Measurements from ENCODE around the gene SH3BP2. TPM values are rescaled to one million over a fixed set of nuclear protein-coding genes. Genes with fewer than 3 reads are reported as not detected.

SH3BP2 gene
- total RNA-seq, 2 donors from 2014 or later = 29.0 to 33.5 TPM

DNA sequence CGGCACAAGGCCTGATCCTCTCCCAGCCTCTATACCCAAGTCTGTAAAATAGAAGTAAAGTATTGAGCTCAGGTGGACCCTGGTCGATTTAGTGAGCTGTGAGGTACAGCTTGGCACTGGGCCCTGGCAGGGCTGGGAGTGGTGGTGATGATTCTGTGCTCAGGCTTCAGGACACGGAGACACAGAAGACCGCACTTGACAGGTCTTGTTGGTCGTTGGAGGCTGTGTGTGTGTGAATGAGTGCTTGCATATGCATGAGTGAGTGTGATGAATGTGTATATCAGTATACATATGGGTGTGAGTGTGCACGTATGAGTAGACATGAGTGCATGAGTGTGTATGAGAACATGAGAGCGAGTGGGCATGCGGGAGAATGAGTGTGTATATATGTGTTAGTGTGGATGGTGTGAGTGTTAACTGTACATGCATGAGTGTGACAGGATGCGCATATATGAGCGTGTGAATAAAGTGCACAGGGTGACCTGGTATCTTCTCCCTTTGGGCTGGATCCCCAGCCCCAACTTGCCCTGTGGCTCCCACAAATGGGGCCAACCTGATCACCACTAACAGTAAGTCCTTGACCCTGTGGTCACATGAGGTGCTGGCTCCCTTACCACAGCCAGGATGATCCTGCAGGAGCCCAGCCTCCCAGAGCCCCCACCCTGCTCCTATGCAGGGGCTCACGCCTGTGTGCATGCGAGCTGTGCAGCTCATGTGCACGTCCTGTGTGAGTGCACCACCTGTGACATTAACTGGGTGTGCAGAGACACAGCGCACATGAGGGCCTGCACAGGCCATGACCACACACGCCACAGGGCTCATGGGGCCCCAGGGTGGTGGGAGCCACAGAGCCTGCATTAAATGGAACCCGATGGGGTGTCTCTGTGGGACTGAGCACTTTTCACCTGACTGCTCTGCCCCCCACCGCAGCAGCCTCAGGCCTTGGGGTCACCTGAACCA is 20.8 kb downstream of the SH3BP2 start:
- ATAC-seq (no peak), DNase-seq (no peak)
- no peak overlapping the region for H3K4me3 ChIP-seq
- intact Hi-C loops (cut with DNase I) = no loop called here
- no peak overlapping the region for H3K27ac ChIP-seq
- H3K27me3 ChIP-seq = no peaks in the 10 kb centered on the region
- H3K4me1 ChIP-seq = peaks cover 15% of the 10 kb centered on the region
- TF ChIP-seq CTCF (IDR thresholded peaks at IDR 0.05) = no peak
- no peak for TF ChIP-seq POLR2A (IDR thresholded peaks at IDR 0.05)
- H3K36me3 ChIP-seq (replicated peaks in 1 of 2; ENCODE audit: insufficient read depth in 1 of 2, low read depth in 2 of 2) = no peaks in the 10 kb centered on the region
- WGBS, 2 donors = 85 to 89% methylated on average over 13 to 17 of the region's 17 CpGs
- no peaks in the 10 kb centered on the region for H3K9me3 ChIP-seq

DNA sequence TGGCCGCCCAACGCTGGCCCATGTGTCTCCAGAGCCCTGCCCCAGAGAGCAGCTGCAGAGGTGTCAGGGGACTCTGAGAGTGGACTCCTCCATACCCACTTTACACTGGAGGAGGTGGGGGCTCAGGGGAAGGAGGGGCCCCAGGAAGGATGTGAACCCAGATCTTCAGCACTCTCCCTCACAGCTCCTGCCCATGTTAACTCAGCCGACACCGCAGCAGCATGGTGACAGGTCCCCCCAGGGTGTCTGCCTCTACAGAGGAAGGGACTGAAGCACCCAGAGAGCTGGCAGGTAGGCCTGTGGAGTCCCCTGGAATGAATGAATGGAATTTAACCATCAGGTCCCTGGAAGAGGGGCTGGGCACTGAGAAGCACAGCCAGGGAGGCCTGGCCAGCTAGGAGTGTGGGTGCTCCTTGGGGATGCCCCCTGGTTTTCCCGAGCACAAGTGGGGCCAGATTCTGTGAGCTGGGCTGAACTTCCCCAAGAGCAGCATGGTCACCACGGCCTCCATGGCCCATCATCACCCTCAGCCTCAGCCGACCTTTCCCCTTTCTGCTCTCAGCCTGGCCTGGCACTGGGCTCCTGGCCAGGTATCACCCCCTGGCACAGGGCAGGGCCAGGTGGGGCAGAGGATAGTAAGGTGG is 21.9 kb downstream of the SH3BP2 start:
- DNase-seq = no peak
- H3K4me1 ChIP-seq = peaks cover 18% of the 10 kb centered on the region
- no peaks in the 10 kb centered on the region for H3K9me3 ChIP-seq
- intact Hi-C loops (cut with DNase I) = no loop called here
- TF ChIP-seq POLR2A (IDR thresholded peaks at IDR 0.05) = no peak
- no peak for TF ChIP-seq CTCF (IDR thresholded peaks at IDR 0.05)
- no peak overlapping the region for H3K27ac ChIP-seq
- no peak overlapping the region for H3K4me3 ChIP-seq
- no peak for ATAC-seq
- WGBS, 2 donors = 82 to 94% methylated on average over 3 to 7 of the region's 7 CpGs
- no peaks in the 10 kb centered on the region for H3K27me3 ChIP-seq
- H3K36me3 ChIP-seq (replicated peaks in 1 of 2; ENCODE audit: insufficient read depth in 1 of 2, low read depth in 2 of 2) = no peaks in the 10 kb centered on the region

DNA sequence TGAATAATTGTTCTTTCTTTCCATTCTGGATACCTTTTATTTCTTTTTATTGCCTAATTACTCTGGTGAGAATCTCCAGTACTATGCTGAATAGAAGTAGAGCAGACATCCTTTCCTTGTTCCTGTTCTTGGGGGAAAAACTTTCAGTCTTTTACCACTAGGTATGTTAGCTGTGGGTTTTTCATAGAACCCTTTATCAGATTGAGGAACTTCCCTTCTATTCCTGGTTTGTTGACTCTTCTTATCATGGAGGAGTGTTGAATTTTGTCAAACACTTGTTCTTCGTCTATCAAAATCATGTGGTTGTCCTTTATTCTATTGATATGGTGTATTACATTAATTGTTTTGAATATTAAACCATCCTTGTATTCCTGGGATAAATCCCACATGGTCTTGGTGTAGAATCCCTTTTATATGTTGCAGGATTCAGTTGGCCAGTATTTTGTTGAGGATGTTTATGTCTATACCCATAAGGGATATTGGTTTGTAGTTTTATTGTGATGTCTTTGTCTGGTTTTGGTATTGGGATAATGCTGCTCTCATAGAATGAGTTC is 23.6 kb downstream of the SH3BP2 start:
- 27 to 43% methylated on average over 1 of the region's 1 CpG for WGBS, 2 donors
- Histone ChIP-seq H3K4me1 (peaks cover 22% of the 10 kb centered on the region), H3K27ac (no peak overlapping the region), H3K9me3 (no peaks in the 10 kb centered on the region), H3K27me3 (no peaks in the 10 kb centered on the region), H3K4me3 (no peak overlapping the region), H3K36me3 (replicated peaks in 1 of 2; ENCODE audit: insufficient read depth in 1 of 2, low read depth in 2 of 2) (no peaks in the 10 kb centered on the region)
- intact Hi-C loops (cut with DNase I) = no loop called here
- DNase-seq = no peak
- TF ChIP-seq CTCF (IDR thresholded peaks at IDR 0.05) = no peak
- TF ChIP-seq POLR2A (IDR thresholded peaks at IDR 0.05) = no peak
- ATAC-seq = no peak

DNA sequence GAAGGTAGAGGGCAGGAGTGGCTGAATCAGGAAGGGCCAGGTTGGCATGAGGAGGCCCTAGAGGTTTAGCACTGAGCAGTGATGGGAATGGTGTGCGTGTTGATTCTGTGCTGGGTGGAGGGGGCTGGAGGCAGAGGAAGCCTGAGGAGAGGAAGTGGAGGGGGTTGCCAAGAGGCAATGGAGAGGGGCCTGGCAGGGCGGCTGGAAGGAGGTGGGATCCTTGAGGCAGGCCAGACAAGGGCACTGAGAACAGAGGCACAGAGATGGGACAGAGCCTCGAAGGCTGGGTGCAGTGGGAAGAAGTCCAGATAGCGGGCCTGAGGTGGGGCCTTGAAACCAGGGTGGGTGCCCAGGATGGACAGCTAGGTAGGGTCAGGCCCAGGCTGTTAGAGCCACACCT is 24.3 kb downstream of the SH3BP2 start:
- intact Hi-C loops (cut with DNase I) = no loop called here
- ATAC-seq = no peak
- H3K4me1 ChIP-seq = peaks cover 22% of the 10 kb centered on the region

More for the DNA sequence above, 24.3 kb downstream of the SH3BP2 start:
- Histone ChIP-seq H3K27me3 (no peaks in the 10 kb centered on the region), H3K27ac (no peak overlapping the region), H3K9me3 (no peaks in the 10 kb centered on the region), H3K4me3 (no peak overlapping the region), H3K36me3 (replicated peaks in 1 of 2; ENCODE audit: insufficient read depth in 1 of 2, low read depth in 2 of 2) (no peaks in the 10 kb centered on the region)
- TF ChIP-seq CTCF (IDR thresholded peaks at IDR 0.05) = no peak
- TF ChIP-seq POLR2A (IDR thresholded peaks at IDR 0.05) = no peak
- 79 to 84% methylated on average over 4 of the region's 4 CpGs for WGBS, 2 donors
- no peak for DNase-seq

Data from body of pancreas (tissue), 4 donors.